ENCODE results near the gene NOS1. TPM values are rescaled to one million over a fixed set of nuclear protein-coding genes. Genes with fewer than 3 reads are reported as not detected.

The NOS1 gene
- total and polyA plus RNA-seq, 10 donors: 0.03 to 0.22 (median 0.04) TPM; not detected in 6

DNA sequence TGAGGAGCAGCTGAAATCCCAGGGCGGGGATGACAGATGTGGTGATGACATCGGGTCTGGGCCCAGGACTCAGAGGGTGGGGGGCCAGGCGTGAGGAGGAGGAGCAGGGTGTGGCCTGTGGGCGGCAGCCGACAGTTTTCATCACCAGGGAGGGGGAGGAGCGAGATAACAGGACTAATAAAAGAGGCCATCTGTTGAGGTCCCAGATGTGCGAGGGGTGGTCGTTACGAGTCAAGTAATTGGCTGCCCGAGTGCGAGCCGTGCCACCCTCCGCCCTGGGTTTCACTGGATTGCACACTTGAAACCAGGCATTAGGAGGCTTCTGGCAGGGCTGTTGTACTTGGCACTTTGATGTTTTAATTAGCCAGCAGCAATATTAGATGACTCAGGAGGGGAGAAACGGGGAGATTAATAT lies 67.2 kb downstream of the NOS1 start:
- 12 to 16% (median 15%) methylated on average over 11 to 14 of the region's 14 CpGs for WGBS, 5 donors

DNA sequence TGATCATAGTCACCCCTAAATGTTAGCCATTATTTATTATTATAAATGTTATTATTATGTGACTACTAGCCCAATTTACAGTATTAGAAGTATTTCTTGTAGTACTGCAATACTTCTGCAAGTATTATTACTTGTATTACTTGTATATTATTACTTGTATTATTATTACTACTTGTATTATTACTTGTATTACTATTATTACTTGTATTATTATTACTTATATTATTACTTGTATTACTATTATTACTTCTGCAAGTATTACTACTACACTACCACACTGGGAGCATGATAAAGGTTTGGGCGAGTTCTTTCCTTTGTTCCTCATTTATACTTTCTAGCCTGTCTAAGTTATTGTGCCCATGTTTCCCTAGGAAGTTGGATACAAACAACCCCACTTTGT lies 67.9 kb downstream of the NOS1 start:
- Histone ChIP-seq H3K9me3 (peaks cover 0 to 6% (median 0%) of the 10 kb centered on the region in 8 donors), H3K36me3 (no peaks in the 10 kb centered on the region), H3K27ac (no peak overlapping the region), H3K4me3 (no peak overlapping the region), H3K27me3 (replicated peaks in 1 of 7) (peaks cover 0 to 60% (median 0%) of the 10 kb centered on the region in 7 donors), H3K4me1 (no peaks in the 10 kb centered on the region)
- TF ChIP-seq POLR2A (IDR thresholded peaks at IDR 0.05) (no peak), POLR2AphosphoS5 (IDR thresholded peaks at IDR 0.05) (no peak)
- TF ChIP-seq, protein P1, sequence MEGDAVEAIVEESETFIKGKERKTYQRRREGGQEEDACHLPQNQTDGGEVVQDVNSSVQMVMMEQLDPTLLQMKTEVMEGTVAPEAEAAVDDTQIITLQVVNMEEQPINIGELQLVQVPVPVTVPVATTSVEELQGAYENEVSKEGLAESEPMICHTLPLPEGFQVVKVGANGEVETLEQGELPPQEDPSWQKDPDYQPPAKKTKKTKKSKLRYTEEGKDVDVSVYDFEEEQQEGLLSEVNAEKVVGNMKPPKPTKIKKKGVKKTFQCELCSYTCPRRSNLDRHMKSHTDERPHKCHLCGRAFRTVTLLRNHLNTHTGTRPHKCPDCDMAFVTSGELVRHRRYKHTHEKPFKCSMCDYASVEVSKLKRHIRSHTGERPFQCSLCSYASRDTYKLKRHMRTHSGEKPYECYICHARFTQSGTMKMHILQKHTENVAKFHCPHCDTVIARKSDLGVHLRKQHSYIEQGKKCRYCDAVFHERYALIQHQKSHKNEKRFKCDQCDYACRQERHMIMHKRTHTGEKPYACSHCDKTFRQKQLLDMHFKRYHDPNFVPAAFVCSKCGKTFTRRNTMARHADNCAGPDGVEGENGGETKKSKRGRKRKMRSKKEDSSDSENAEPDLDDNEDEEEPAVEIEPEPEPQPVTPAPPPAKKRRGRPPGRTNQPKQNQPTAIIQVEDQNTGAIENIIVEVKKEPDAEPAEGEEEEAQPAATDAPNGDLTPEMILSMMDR (IDR thresholded peaks at IDR 0.05 in 8 of 11, conservative IDR thresholded peaks at IDR 0.05 in 3 of 11): no peak
- DNase-seq: no peak
- 39 to 58% (median 50%) methylated on average over 1 of the region's 1 CpG for WGBS, 5 donors
- intact Hi-C loops (cut with DNase I; ENCODE audit: low total_unique reads): no loop called here

More for the DNA sequence above, 67.2 kb downstream of the NOS1 start:
- H3K4me3 ChIP-seq: no peak overlapping the region
- H3K9me3 ChIP-seq: peaks cover 0 to 6% (median 0%) of the 10 kb centered on the region in 8 donors
- TF ChIP-seq POLR2AphosphoS5 (IDR thresholded peaks at IDR 0.05): no peak
- no peak for TF ChIP-seq POLR2A (IDR thresholded peaks at IDR 0.05)
- TF ChIP-seq, protein P1 (IDR thresholded peaks at IDR 0.05 in 8 of 11, conservative IDR thresholded peaks at IDR 0.05 in 3 of 11): no peak
- H3K27me3 ChIP-seq (replicated peaks in 1 of 7): peaks cover 0 to 60% (median 0%) of the 10 kb centered on the region in 7 donors
- no peak for DNase-seq
- H3K27ac ChIP-seq: no peak overlapping the region
- intact Hi-C loops (cut with DNase I; ENCODE audit: low total_unique reads): no loop called here
- no peaks in the 10 kb centered on the region for H3K36me3 ChIP-seq
- H3K4me1 ChIP-seq: no peaks in the 10 kb centered on the region

DNA sequence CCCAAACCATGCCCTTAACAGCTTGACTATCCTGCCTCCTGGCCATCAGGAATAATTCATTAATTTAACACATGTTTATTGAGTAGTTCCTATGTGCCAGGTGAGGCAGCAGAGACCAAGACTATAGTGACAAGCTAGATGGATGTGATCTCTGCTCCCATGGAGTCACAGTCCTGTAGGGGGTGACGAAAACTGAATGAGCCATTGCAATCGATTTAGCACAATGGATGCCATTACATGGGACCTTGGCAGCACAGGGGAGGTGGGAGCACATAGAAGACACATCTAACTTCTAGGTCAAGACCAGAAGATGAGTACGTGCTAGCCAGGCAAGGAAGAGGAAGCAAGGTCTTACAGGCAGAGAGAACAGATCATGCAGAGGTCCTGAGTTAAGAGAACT lies 68.7 kb downstream of the NOS1 start:
- no peaks in the 10 kb centered on the region for H3K4me1 ChIP-seq
- intact Hi-C loops (cut with DNase I; ENCODE audit: low total_unique reads): no loop called here
- peaks cover 0 to 6% (median 0%) of the 10 kb centered on the region in 8 donors for H3K9me3 ChIP-seq
- peaks cover 0 to 52% (median 0%) of the 10 kb centered on the region in 7 donors for H3K27me3 ChIP-seq (replicated peaks in 1 of 7)
- 77 to 86% (median 85%) methylated on average over 3 of the region's 3 CpGs for WGBS, 5 donors
- no peak for TF ChIP-seq POLR2AphosphoS5 (IDR thresholded peaks at IDR 0.05)
- DNase-seq: no peak
- no peaks in the 10 kb centered on the region for H3K36me3 ChIP-seq
- no peak overlapping the region for H3K4me3 ChIP-seq
- no peak overlapping the region for H3K27ac ChIP-seq

DNA sequence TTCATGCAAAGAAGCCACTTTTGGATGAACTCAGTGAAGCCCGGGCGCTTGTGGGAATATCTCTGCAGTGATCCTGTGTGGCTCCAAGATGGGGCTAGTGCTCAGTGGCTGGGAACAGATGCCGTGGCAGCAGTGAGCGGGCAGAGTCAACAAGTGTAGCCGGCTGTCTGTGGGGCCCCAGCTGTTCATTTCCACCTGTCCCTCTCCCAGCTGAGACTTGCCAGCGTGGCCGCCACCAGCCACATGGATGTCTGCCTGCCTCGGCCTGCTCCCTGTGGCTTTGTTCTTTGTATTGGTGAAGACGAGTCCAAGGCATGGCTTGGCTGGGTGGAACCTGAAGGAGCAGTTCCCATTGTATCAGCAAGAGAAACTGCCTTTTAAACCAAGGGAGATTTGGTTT lies 77.3 kb downstream of the NOS1 start:
- WGBS, 5 donors: 76 to 94% (median 86%) methylated on average over 5 to 9 of the region's 9 CpGs
- Histone ChIP-seq H3K27ac (no peak overlapping the region), H3K4me3 (no peak overlapping the region), H3K4me1 (no peaks in the 10 kb centered on the region), H3K36me3 (no peaks in the 10 kb centered on the region), H3K9me3 (no peaks in the 10 kb centered on the region), H3K27me3 (replicated peaks in 1 of 7) (no peaks in the 10 kb centered on the region)
- DNase-seq: no peak
- TF ChIP-seq POLR2A (IDR thresholded peaks at IDR 0.05) (no peak), POLR2AphosphoS5 (IDR thresholded peaks at IDR 0.05) (no peak)
- TF ChIP-seq, protein P1 (IDR thresholded peaks at IDR 0.05 in 8 of 11, conservative IDR thresholded peaks at IDR 0.05 in 3 of 11): no peak
- intact Hi-C loops (cut with DNase I; ENCODE audit: low total_unique reads): no loop called here

DNA sequence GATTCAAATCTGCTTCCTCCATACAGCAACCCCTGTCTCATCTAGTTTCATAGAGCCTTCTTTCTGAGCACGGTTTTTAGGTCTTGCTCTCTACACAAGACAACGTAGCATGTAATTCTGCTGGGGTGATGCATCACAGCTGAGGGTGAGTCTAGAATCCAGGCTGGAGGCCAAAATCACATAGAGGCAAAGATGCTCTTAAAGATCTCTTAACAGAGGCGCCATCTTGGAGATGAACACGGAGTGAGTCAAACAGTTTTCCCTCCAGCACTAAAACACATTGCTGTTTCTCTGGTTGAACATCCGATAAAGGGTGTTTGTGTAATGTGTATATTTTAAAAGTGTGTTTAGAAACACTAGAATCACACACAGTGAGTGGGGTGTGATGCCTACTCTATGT lies 78.9 kb downstream of the NOS1 start:
- Histone ChIP-seq H3K9me3 (no peaks in the 10 kb centered on the region), H3K36me3 (no peaks in the 10 kb centered on the region), H3K4me3 (no peak overlapping the region), H3K27ac (no peak overlapping the region), H3K4me1 (no peaks in the 10 kb centered on the region), H3K27me3 (replicated peaks in 1 of 7) (peaks cover 0 to 10% (median 0%) of the 10 kb centered on the region in 7 donors)
- TF ChIP-seq POLR2AphosphoS5 (IDR thresholded peaks at IDR 0.05): no peak
- no peak for TF ChIP-seq POLR2A (IDR thresholded peaks at IDR 0.05)
- TF ChIP-seq, protein P1 (IDR thresholded peaks at IDR 0.05 in 8 of 11, conservative IDR thresholded peaks at IDR 0.05 in 3 of 11): no peak
- no peak for DNase-seq
- WGBS, 5 donors: 85 to 91% (median 89%) methylated on average over 5 of the region's 5 CpGs
- intact Hi-C loops (cut with DNase I; ENCODE audit: low total_unique reads): no loop called here
